ENCODE data around the gene TMEM120A. TPM values are rescaled to one million over a fixed set of nuclear protein-coding genes. Genes with fewer than 3 reads are reported as not detected.
A peak's percentile ranks its signal among the peaks of the same experiment; 100 is the strongest.

Gene TMEM120A
- polyA plus RNA-seq, 3 donors: 65.5 to 79.9 (median 76.1) TPM

GRCh38 chr7:75987026-75987804 lies 7.2 kb downstream of the TMEM120A start:
- H3K27me3 Mint-ChIP-seq (ENCODE audit: low read depth in 3 of 3): no peaks in the 10 kb centered on the region
- no peak overlapping the region for H3K4me3 ChIP-seq (replicated peaks in 1 of 3; ENCODE audit: low read depth in 2 of 3, low read length in 3 of 3)
- no peaks in the 10 kb centered on the region for H3K79me2 ChIP-seq (ENCODE audit: insufficient read depth, low read length)
- peaks cover 55 to 61% of the 10 kb centered on the region in 2 donors for H3K36me3 ChIP-seq (replicated peaks in 1 of 2; ENCODE audit: control insufficient read depth in 1 of 2, insufficient read depth in 2 of 2, low read length in 2 of 2)
- TF ChIP-seq CTCF (IDR thresholded peaks at IDR 0.05): no peak
- H3K4me1 ChIP-seq (ENCODE audit: control insufficient read depth in 1 of 2, insufficient read depth in 2 of 2, low read length in 2 of 2): no peaks in the 10 kb centered on the region
- WGBS (ENCODE audit: insufficient coverage): 97% methylated on average over 26 of the region's 32 CpGs
- no peak for DNase-seq
- peak overlapping the region in 4 of 7 donors; percentile 7 to 71 (median 66) for H3K27ac Mint-ChIP-seq
- no peak overlapping the region for H3K27ac ChIP-seq (ENCODE audit: low read depth in 1 of 2, low read length in 2 of 2)
- H3K9me3 Mint-ChIP-seq: no peaks in the 10 kb centered on the region
- intact Hi-C loops (cut with micrococcal nuclease): no loop called here
- H2AFZ ChIP-seq (ENCODE audit: insufficient read depth, low read depth, low read length, poor library complexity, severe bottlenecking): no peak overlapping the region
- no peak overlapping the region for H3K9ac ChIP-seq (ENCODE audit: insufficient read depth, low read length, poor library complexity, severe bottlenecking)
- H4K20me1 ChIP-seq (ENCODE audit: insufficient read depth, low read length): peaks cover 38% of the 10 kb centered on the region
- H3K4me2 ChIP-seq (replicated peaks; ENCODE audit: extremely low read depth, low read length, poor library complexity, severe bottlenecking): no peak overlapping the region
- H3K9me3 ChIP-seq (replicated peaks in 1 of 2; ENCODE audit: control insufficient read depth in 1 of 2, insufficient read depth in 1 of 2, low read length in 2 of 2): no peaks in the 10 kb centered on the region
- H3K36me3 Mint-ChIP-seq: peaks cover 43 to 65% of the 10 kb centered on the region in 2 donors
- no peak overlapping the region for H3K4me3 Mint-ChIP-seq
- H3K27me3 ChIP-seq (ENCODE audit: control insufficient read depth in 2 of 2, insufficient read depth in 2 of 2, low read length in 2 of 2): no peaks in the 10 kb centered on the region
- H3K4me1 Mint-ChIP-seq: peaks cover 9% of the 10 kb centered on the region

GRCh38 chr7:75986147-75986781 lies 8.1 kb downstream of the TMEM120A start:
- Mint-ChIP-seq H3K36me3 (peaks cover 51 to 68% of the 10 kb centered on the region in 2 donors), H3K27me3 (ENCODE audit: low read depth in 3 of 3) (no peaks in the 10 kb centered on the region), H3K4me1 (peaks cover 9% of the 10 kb centered on the region), H3K9me3 (no peaks in the 10 kb centered on the region), H3K27ac (no peak overlapping the region), H3K4me3 (no peak overlapping the region)
- peaks cover 43% of the 10 kb centered on the region for H4K20me1 ChIP-seq (ENCODE audit: insufficient read depth, low read length)
- intact Hi-C loops (cut with micrococcal nuclease): no loop called here
- no peak overlapping the region for H2AFZ ChIP-seq (ENCODE audit: insufficient read depth, low read depth, low read length, poor library complexity, severe bottlenecking)
- H3K4me1 ChIP-seq (ENCODE audit: control insufficient read depth in 1 of 2, insufficient read depth in 2 of 2, low read length in 2 of 2): no peaks in the 10 kb centered on the region
- H3K4me2 ChIP-seq (replicated peaks; ENCODE audit: extremely low read depth, low read length, poor library complexity, severe bottlenecking): no peak overlapping the region
- TF ChIP-seq CTCF (IDR thresholded peaks at IDR 0.05): no peak
- H3K36me3 ChIP-seq (replicated peaks in 1 of 2; ENCODE audit: control insufficient read depth in 1 of 2, insufficient read depth in 2 of 2, low read length in 2 of 2): peaks cover 65 to 71% of the 10 kb centered on the region in 2 donors
- DNase-seq: no peak
- no peaks in the 10 kb centered on the region for H3K27me3 ChIP-seq (ENCODE audit: control insufficient read depth in 2 of 2, insufficient read depth in 2 of 2, low read length in 2 of 2)
- no peak overlapping the region for H3K9ac ChIP-seq (ENCODE audit: insufficient read depth, low read length, poor library complexity, severe bottlenecking)
- 95% methylated on average over 14 of the region's 20 CpGs for WGBS (ENCODE audit: insufficient coverage)
- no peaks in the 10 kb centered on the region for H3K9me3 ChIP-seq (replicated peaks in 1 of 2; ENCODE audit: control insufficient read depth in 1 of 2, insufficient read depth in 1 of 2, low read length in 2 of 2)
- H3K27ac ChIP-seq (ENCODE audit: low read depth in 1 of 2, low read length in 2 of 2): no peak overlapping the region
- no peaks in the 10 kb centered on the region for H3K79me2 ChIP-seq (ENCODE audit: insufficient read depth, low read length)
- no peak overlapping the region for H3K4me3 ChIP-seq (replicated peaks in 1 of 3; ENCODE audit: low read depth in 2 of 3, low read length in 3 of 3)

All from CD14-positive monocyte (primary cell).